H1 (cell line): ENCODE measurements around the gene MYL6B. TPM values are rescaled to one million over a fixed set of nuclear protein-coding genes. Genes with fewer than 3 reads are reported as not detected.

Experiments used
- ASH2L ChIP-seq: fragments of 200-600, 300-600 bp; sonication (generic); IDR thresholded peaks from one replicate; pipeline ENCODE4 v1.7.1; 2017; ENCODE audit warnings: low read length
- BCL11A ChIP-seq, 2 experiments: IDR thresholded peaks; one replicate each; pipeline ENCODE4 v1.6.1; 2011; ENCODE audit warnings: low read depth in 2 of 2, low read length in 2 of 2, mild to moderate bottlenecking in 2 of 2
- CBX8 ChIP-seq: fragments of 300-800, 300-1000 bp; sonication (generic); IDR thresholded peaks from 2 replicates; pipeline ENCODE4 v1.7.1; 2016; ENCODE audit warnings: low read depth, low read length, borderline replicate concordance
- KDM4A ChIP-seq: IDR thresholded peaks from one replicate; pipeline ENCODE4 v1.7.1; 2012; ENCODE audit warnings: low read depth, mild to moderate bottlenecking, moderate library complexity, low read length, inconsistent platforms; ENCODE audit not compliant: severe bottlenecking
- POLR2A ChIP-seq, 2 experiments: IDR thresholded peaks; 1 replicate in 1 of 2; 2 replicates in 1 of 2; pipeline ENCODE4 v1.6.1; 2011; ENCODE audit warnings: low read depth in 2 of 2, low read length in 2 of 2, mild to moderate bottlenecking in 2 of 2; ENCODE audit errors: control extremely low read depth in 1 of 2
- RXRA ChIP-seq: IDR thresholded peaks from 2 replicates; pipeline ENCODE4 v1.6.1; 2011; ENCODE audit warnings: low read depth, mild to moderate bottlenecking, low read length, moderate library complexity; ENCODE audit not compliant: insufficient read depth
- SIX5 ChIP-seq: IDR thresholded peaks from 2 replicates; pipeline ENCODE4 v1.6.1; 2011; ENCODE audit warnings: mild to moderate bottlenecking, low read depth, low read length
- polyA plus RNA-seq, 7 experiments: library from polyadenylated mRNA; depleted of rRNA in 3 of 7; stranded (reverse) in 5 of 7; unstranded in 2 of 7; fragments of >200 nt in 5 of 7; fragments of 200-250 nt in 2 of 7; gene quantifications; 1 replicate in 5 of 7; 2 replicates in 1 of 7; 4 replicates in 1 of 7; pipeline versions ENCODE4 v1.2.1 to v1.2.3, GENCODE V29; 2011 to 2013; ENCODE audit warnings: missing spikeins in 2 of 7, mixed read lengths in 2 of 7
- total RNA-seq: library from RNA; stranded (reverse); fragmentation: NEBNext Ultra II Directional; extraction: Animal tissue kit (Norgen Biotek cat#: 25700); gene quantifications from 2 replicates; pipeline ENCODE4 v1.2.1, GENCODE V29; 2021
- TF ChIP-seq, protein P1 (sequence below): fragments of 300-600 bp; sonication (generic); IDR thresholded peaks from 2 replicates; pipeline ENCODE4 v1.7.1; 2012; ENCODE audit warnings: low read length, moderate library complexity, mild to moderate bottlenecking, inconsistent platforms; ENCODE audit not compliant: insufficient replicate concordance
- TF ChIP-seq, protein P2 (sequence below): IDR thresholded peaks from 2 replicates; pipeline ENCODE4 v1.6.1; 2012; ENCODE audit warnings: inconsistent platforms

Gene MYL6B
- total and polyA plus RNA-seq, 2 of the 8 experiments (the other 6 are each of a cell fraction or from before 2014, with no cell fraction given): 163 to 202 TPM

GRCh38 chr12:56162468-56163290, 10.3 kb downstream of the MYL6B start (continued):
- TF ChIP-seq, protein P1, sequence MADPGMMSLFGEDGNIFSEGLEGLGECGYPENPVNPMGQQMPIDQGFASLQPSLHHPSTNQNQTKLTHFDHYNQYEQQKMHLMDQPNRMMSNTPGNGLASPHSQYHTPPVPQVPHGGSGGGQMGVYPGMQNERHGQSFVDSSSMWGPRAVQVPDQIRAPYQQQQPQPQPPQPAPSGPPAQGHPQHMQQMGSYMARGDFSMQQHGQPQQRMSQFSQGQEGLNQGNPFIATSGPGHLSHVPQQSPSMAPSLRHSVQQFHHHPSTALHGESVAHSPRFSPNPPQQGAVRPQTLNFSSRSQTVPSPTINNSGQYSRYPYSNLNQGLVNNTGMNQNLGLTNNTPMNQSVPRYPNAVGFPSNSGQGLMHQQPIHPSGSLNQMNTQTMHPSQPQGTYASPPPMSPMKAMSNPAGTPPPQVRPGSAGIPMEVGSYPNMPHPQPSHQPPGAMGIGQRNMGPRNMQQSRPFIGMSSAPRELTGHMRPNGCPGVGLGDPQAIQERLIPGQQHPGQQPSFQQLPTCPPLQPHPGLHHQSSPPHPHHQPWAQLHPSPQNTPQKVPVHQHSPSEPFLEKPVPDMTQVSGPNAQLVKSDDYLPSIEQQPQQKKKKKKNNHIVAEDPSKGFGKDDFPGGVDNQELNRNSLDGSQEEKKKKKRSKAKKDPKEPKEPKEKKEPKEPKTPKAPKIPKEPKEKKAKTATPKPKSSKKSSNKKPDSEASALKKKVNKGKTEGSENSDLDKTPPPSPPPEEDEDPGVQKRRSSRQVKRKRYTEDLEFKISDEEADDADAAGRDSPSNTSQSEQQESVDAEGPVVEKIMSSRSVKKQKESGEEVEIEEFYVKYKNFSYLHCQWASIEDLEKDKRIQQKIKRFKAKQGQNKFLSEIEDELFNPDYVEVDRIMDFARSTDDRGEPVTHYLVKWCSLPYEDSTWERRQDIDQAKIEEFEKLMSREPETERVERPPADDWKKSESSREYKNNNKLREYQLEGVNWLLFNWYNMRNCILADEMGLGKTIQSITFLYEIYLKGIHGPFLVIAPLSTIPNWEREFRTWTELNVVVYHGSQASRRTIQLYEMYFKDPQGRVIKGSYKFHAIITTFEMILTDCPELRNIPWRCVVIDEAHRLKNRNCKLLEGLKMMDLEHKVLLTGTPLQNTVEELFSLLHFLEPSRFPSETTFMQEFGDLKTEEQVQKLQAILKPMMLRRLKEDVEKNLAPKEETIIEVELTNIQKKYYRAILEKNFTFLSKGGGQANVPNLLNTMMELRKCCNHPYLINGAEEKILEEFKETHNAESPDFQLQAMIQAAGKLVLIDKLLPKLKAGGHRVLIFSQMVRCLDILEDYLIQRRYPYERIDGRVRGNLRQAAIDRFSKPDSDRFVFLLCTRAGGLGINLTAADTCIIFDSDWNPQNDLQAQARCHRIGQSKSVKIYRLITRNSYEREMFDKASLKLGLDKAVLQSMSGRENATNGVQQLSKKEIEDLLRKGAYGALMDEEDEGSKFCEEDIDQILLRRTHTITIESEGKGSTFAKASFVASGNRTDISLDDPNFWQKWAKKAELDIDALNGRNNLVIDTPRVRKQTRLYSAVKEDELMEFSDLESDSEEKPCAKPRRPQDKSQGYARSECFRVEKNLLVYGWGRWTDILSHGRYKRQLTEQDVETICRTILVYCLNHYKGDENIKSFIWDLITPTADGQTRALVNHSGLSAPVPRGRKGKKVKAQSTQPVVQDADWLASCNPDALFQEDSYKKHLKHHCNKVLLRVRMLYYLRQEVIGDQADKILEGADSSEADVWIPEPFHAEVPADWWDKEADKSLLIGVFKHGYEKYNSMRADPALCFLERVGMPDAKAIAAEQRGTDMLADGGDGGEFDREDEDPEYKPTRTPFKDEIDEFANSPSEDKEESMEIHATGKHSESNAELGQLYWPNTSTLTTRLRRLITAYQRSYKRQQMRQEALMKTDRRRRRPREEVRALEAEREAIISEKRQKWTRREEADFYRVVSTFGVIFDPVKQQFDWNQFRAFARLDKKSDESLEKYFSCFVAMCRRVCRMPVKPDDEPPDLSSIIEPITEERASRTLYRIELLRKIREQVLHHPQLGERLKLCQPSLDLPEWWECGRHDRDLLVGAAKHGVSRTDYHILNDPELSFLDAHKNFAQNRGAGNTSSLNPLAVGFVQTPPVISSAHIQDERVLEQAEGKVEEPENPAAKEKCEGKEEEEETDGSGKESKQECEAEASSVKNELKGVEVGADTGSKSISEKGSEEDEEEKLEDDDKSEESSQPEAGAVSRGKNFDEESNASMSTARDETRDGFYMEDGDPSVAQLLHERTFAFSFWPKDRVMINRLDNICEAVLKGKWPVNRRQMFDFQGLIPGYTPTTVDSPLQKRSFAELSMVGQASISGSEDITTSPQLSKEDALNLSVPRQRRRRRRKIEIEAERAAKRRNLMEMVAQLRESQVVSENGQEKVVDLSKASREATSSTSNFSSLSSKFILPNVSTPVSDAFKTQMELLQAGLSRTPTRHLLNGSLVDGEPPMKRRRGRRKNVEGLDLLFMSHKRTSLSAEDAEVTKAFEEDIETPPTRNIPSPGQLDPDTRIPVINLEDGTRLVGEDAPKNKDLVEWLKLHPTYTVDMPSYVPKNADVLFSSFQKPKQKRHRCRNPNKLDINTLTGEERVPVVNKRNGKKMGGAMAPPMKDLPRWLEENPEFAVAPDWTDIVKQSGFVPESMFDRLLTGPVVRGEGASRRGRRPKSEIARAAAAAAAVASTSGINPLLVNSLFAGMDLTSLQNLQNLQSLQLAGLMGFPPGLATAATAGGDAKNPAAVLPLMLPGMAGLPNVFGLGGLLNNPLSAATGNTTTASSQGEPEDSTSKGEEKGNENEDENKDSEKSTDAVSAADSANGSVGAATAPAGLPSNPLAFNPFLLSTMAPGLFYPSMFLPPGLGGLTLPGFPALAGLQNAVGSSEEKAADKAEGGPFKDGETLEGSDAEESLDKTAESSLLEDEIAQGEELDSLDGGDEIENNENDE: no peak
- TF ChIP-seq KDM4A (no peak), CBX8 (no peak), BCL11A (IDR thresholded peaks at IDR 0.05; ENCODE audit: low read depth in 2 of 2, low read length in 2 of 2) (no peak), RXRA (no peak), POLR2A (IDR thresholded peaks at IDR 0.05; ENCODE audit: control extremely low read depth in 1 of 2, low read depth in 2 of 2, low read length in 2 of 2) (peak; percentile 55 to 86), ASH2L (peak; percentile 7), SIX5 (no peak)
- TF ChIP-seq, protein P2, sequence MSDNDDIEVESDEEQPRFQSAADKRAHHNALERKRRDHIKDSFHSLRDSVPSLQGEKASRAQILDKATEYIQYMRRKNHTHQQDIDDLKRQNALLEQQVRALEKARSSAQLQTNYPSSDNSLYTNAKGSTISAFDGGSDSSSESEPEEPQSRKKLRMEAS: 0 out of 2 replicates have a peak, but pooled peaks have one; percentile 29
